ENCODE data around the gene STOML2.

DNA sequence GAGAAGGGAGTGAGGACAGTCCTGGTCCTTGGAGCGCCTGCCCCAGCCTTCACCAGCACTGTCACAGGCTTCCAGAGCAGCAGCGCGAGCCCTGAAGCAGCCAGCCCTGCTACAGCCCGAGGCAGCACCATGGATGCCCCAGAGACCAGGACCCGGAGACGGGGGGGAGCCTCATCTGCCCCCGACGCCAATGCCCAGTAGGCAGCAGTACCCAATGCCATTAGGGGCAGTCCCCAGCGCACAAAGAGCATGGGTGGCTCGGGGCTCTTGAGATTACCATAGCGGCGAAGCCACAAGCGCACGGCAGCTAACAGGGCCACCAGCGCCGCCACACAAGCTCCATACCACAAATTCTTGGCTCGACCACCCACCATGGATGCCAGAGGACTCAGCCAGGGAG is 11.4 kb downstream of the STOML2 start:
- TF ChIP-seq, protein P1, sequence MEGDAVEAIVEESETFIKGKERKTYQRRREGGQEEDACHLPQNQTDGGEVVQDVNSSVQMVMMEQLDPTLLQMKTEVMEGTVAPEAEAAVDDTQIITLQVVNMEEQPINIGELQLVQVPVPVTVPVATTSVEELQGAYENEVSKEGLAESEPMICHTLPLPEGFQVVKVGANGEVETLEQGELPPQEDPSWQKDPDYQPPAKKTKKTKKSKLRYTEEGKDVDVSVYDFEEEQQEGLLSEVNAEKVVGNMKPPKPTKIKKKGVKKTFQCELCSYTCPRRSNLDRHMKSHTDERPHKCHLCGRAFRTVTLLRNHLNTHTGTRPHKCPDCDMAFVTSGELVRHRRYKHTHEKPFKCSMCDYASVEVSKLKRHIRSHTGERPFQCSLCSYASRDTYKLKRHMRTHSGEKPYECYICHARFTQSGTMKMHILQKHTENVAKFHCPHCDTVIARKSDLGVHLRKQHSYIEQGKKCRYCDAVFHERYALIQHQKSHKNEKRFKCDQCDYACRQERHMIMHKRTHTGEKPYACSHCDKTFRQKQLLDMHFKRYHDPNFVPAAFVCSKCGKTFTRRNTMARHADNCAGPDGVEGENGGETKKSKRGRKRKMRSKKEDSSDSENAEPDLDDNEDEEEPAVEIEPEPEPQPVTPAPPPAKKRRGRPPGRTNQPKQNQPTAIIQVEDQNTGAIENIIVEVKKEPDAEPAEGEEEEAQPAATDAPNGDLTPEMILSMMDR (conservative IDR thresholded peaks at IDR 0.05; ENCODE audit: low read depth in 2 of 2): no peak
- TF ChIP-seq EZH2phosphoT487 (IDR thresholded peaks at IDR 0.05; ENCODE audit: unreplicated experiment) (no peak), CREB1 (CRISPR knock-in tag; IDR thresholded peaks at IDR 0.05; ENCODE audit: low read depth) (no peak), POLR2AphosphoS5 (IDR thresholded peaks at IDR 0.05; ENCODE audit: low read depth) (no peak), EZH2 (IDR thresholded peaks at IDR 0.05; ENCODE audit: low read depth, unreplicated experiment) (no peak), JUNB (IDR thresholded peaks at IDR 0.05; ENCODE audit: unreplicated experiment) (no peak), ZNF114 (CRISPR knock-in tag; IDR thresholded peaks at IDR 0.05) (no peak), STAT1 (IDR thresholded peaks at IDR 0.05; ENCODE audit: unreplicated experiment) (no peak), NANOG (IDR thresholded peaks at IDR 0.05; ENCODE audit: borderline replicate concordance) (no peak), ZNF331 (CRISPR knock-in tag; IDR thresholded peaks at IDR 0.05; ENCODE audit: low read depth) (no peak)
- TF ChIP-seq, protein P2, sequence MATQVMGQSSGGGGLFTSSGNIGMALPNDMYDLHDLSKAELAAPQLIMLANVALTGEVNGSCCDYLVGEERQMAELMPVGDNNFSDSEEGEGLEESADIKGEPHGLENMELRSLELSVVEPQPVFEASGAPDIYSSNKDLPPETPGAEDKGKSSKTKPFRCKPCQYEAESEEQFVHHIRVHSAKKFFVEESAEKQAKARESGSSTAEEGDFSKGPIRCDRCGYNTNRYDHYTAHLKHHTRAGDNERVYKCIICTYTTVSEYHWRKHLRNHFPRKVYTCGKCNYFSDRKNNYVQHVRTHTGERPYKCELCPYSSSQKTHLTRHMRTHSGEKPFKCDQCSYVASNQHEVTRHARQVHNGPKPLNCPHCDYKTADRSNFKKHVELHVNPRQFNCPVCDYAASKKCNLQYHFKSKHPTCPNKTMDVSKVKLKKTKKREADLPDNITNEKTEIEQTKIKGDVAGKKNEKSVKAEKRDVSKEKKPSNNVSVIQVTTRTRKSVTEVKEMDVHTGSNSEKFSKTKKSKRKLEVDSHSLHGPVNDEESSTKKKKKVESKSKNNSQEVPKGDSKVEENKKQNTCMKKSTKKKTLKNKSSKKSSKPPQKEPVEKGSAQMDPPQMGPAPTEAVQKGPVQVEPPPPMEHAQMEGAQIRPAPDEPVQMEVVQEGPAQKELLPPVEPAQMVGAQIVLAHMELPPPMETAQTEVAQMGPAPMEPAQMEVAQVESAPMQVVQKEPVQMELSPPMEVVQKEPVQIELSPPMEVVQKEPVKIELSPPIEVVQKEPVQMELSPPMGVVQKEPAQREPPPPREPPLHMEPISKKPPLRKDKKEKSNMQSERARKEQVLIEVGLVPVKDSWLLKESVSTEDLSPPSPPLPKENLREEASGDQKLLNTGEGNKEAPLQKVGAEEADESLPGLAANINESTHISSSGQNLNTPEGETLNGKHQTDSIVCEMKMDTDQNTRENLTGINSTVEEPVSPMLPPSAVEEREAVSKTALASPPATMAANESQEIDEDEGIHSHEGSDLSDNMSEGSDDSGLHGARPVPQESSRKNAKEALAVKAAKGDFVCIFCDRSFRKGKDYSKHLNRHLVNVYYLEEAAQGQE (IDR thresholded peaks at IDR 0.05; ENCODE audit: unreplicated experiment): no peak
- TF ChIP-seq, protein P3, sequence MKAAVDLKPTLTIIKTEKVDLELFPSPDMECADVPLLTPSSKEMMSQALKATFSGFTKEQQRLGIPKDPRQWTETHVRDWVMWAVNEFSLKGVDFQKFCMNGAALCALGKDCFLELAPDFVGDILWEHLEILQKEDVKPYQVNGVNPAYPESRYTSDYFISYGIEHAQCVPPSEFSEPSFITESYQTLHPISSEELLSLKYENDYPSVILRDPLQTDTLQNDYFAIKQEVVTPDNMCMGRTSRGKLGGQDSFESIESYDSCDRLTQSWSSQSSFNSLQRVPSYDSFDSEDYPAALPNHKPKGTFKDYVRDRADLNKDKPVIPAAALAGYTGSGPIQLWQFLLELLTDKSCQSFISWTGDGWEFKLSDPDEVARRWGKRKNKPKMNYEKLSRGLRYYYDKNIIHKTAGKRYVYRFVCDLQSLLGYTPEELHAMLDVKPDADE (IDR thresholded peaks at IDR 0.05): no peak
- TF ChIP-seq, protein P4, sequence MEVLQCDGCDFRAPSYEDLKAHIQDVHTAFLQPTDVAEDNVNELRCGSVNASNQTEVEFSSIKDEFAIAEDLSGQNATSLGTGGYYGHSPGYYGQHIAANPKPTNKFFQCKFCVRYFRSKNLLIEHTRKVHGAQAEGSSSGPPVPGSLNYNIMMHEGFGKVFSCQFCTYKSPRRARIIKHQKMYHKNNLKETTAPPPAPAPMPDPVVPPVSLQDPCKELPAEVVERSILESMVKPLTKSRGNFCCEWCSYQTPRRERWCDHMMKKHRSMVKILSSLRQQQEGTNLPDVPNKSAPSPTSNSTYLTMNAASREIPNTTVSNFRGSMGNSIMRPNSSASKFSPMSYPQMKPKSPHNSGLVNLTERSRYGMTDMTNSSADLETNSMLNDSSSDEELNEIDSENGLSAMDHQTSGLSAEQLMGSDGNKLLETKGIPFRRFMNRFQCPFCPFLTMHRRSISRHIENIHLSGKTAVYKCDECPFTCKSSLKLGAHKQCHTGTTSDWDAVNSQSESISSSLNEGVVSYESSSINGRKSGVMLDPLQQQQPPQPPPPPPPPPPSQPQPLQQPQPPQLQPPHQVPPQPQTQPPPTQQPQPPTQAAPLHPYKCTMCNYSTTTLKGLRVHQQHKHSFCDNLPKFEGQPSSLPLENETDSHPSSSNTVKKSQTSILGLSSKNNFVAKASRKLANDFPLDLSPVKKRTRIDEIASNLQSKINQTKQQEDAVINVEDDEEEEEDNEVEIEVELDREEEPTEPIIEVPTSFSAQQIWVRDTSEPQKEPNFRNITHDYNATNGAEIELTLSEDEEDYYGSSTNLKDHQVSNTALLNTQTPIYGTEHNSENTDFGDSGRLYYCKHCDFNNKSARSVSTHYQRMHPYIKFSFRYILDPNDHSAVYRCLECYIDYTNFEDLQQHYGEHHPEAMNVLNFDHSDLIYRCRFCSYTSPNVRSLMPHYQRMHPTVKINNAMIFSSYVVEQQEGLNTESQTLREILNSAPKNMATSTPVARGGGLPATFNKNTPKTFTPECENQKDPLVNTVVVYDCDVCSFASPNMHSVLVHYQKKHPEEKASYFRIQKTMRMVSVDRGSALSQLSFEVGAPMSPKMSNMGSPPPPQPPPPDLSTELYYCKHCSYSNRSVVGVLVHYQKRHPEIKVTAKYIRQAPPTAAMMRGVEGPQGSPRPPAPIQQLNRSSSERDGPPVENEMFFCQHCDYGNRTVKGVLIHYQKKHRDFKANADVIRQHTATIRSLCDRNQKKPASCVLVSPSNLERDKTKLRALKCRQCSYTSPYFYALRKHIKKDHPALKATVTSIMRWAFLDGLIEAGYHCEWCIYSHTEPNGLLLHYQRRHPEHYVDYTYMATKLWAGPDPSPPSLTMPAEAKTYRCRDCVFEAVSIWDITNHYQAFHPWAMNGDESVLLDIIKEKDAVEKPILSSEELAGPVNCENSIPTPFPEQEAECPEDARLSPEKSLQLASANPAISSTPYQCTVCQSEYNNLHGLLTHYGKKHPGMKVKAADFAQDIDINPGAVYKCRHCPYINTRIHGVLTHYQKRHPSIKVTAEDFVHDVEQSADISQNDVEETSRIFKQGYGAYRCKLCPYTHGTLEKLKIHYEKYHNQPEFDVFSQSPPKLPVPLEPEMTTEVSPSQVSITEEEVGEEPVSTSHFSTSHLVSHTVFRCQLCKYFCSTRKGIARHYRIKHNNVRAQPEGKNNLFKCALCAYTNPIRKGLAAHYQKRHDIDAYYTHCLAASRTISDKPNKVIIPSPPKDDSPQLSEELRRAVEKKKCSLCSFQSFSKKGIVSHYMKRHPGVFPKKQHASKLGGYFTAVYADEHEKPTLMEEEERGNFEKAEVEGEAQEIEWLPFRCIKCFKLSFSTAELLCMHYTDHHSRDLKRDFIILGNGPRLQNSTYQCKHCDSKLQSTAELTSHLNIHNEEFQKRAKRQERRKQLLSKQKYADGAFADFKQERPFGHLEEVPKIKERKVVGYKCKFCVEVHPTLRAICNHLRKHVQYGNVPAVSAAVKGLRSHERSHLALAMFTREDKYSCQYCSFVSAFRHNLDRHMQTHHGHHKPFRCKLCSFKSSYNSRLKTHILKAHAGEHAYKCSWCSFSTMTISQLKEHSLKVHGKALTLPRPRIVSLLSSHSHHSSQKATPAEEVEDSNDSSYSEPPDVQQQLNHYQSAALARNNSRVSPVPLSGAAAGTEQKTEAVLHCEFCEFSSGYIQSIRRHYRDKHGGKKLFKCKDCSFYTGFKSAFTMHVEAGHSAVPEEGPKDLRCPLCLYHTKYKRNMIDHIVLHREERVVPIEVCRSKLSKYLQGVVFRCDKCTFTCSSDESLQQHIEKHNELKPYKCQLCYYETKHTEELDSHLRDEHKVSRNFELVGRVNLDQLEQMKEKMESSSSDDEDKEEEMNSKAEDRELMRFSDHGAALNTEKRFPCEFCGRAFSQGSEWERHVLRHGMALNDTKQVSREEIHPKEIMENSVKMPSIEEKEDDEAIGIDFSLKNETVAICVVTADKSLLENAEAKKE (CRISPR knock-in tag; IDR thresholded peaks at IDR 0.05): no peak
